SIG-M5 treated with dmso at 0.1 percent for 504 hours (cell line): ENCODE results near the gene HPN.
"Not testable (repeated sequence)": the region's sequence is repeated elsewhere in the genome, so short reads cannot be mapped to it uniquely, and the experiment has no call there.

Source experiments
- DNase-seq: peaks from one replicate; lab custom pipeline; 2025; ENCODE audit not compliant: unreplicated experiment; lab: John Stamatoyannopoulos, UW

Gene HPN

DNA sequence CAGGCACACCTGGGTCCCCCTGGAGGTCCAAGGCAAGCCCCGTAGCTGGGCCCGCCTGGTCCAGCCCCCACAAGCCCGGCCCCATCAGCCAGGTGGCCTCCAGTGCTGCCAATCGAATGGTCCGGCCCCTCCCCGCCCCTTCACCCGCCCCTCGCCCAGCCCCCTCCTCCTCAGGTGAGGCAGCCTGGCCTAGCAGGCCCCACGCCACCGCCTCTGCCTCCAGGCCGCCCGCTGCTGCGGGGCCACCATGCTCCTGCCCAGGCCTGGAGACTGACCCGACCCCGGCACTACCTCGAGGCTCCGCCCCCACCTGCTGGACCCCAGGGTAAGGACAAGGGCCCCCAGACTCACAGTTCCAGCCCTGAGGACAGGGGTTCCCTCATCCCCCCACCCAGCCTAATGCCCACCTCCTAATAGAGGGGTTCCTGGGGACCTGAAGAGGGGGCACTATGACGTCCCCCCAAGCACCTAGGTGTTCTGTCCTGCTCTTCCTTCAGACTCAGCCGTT lies at the start of gene HPN:
Gene HPN, plus strand, starts transcription at position 174 of the 508 bp plus-strand sequence. CDS start 786 bp downstream, outside the sequence.
- DNase-seq = no peak

DNA sequence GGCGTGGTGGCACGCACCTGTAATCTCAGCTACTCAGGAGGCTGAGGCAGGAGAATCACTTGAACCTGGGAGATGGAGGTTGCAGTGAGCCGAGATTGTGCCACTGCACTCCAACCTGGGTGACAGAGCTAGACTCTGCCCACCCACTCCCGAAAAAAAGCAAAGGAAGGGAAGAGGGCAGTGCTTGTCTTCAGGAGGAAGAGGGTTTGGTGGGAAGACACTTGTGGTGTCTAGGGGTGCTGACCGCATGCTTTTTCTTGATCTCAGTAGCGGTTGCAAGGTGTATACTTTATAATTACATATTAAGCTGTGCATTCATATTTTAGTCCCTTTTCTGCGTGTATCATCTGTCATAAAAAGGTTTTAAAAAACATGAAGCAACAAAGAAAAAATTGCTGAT lies 48.9 kb upstream of the HPN start:
- not testable (repeated sequence) for DNase-seq

DNA sequence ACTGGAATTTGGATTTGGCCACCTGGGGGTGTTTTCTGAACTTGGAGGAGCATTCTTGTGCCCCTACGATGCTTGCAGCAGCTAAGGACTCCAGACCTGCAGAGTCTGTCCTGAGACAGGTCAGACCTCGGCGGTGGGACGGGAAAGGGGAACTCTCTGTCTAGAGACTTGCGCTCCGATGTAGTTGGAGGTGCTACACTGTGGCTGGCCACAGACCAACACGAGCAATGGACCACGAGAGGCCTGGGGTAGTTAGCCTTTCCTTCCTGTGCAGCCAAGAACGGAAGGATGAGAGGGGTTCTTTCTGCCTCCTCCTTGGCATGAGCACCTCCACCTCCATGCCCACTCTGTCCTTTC lies 47.3 kb upstream of the HPN start:
- DNase-seq = no peak

DNA sequence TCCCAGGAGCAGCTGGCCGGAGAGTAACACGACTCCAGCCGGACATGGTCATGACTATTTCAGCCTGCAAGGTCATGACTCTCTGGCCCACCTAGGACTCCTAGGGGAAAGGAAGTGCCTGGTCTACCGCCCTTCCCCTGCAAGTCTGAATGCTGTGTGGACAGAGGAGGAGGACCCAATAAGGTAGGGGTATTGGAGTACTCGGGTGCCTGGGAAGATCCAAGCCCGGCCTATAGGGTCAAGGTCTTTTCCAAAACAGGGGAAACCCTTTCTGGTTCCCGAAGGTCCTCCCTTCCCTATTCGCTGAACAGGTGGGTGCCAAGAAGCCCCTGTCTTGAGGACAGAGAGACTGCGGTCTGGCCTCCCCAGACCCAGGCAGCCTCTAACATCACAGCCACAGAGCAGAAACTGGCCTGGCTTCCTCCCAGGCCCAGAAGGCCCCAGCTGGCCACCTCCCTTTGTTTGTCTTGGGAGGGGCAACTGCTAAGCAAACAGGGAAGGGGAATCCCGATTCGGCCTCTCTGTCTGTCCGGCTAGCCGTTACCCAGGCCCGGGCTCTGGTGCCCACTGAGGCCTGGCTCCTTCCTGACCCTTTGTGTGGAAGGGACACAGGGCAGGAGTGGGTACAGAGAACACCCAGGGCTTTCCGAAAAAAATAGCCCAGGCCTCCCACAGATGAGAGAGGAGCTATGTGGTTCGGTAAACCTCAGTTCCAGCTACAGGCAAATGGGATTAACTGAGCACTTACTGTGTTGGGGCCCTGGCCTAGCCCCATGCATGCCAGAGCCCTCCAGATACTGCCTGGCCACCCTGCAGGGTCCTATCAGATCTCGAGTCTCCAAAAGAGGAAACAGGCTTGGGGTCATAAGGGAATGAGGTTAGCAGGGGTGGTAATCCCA lies 46.6 kb upstream of the HPN start:
- no peak for DNase-seq

DNA sequence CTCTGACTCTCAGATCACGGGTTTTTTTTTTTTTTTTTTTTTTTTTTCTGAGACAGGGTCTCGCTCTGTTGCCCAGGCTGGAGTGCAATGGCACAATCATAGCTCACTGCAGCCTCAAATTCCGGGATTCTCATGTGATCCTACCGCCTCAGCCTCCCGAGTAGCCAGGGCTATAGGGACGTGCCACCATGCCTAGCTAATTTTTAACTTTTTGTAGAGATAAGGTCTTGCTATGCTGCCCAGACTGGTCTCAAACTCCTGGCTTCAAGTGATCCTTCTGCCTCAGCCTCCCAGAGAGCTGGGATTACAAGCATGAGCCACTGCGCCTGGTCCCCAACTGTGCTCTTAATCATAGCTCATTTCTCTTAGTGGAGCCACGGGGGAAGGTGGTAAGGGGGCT lies 46.0 kb upstream of the HPN start:
- DNase-seq = no peak

DNA sequence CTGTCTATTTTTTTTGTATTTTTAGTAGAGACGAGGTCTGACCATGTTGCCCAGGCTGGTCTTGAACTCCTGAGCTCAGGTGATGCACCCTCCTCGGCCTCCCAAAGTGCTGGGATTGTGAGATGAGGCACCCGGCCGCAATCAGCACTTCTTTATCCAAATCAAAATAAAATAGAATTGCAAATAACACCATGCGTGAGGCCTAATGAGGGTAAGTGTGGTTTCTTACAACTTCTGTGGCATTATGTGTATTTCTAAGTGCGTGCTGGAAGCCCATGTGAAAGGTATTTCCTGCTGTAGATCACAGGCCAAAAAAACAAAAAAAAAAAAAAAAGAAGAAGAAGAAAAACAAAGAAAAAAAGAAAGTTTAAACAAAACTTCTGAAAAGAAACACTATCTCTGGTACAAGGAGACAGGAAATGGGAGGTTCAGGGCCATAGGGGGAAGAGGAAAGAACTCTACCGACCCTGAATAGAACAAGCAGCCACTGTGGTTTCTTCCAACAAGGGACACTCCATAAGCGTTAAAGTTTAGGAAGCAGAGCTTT lies 44.4 kb upstream of the HPN start:
- DNase-seq = no peak

DNA sequence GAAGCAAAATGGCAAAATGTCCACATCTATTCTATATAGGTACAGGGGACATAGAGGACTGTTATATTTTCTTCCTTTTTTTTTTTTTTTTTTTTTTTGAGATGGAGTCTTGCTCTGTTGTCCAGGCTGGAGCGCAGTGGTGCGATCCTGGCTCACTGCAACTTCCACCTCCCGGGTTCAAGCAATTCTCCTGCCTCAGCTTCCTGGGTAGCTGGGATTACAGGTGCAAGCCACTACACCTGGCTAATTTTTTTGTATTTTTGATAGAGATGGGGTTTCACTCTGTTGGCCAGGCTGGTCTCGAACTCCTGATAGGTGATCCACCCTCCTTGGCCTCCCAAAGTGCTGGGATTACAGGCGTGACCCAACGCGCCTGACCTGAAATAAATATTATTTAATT lies 43.3 kb upstream of the HPN start:
- not testable (repeated sequence) for DNase-seq

DNA sequence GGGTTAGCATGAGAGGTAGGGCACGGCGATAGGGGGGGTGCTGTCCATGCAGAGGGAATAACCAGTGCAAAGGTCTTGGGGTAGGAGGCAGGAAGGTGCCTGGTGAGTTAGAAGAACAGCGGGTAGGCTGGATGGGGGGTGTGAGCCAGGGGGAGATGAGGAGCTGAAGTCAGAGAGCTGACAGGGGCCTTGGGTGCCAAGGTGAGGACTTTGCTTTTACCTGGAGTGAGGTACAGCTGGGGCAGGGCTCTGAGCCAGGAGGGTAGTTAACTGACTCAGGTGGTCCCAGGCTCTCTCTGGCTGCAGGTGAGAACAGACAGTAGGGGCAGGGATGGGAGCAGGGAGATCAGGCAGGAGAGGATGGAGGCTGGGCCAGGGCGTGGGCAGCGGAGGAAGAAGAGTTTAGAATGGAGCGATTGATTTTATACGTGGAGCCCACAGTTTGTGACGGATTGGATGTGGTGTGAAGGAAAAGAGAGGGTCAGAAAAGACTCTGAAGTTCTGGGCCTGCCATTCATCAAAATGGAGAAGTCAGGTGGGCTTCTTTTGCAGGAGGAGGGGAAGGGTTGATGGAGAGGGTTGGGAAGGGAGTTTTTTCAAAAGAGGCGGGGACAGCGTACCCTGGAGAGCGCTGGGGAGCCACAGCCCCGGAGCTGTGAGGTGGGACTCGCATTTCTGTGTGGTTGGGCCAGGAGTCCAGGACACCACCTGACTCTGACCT lies 42.6 kb upstream of the HPN start:
- no peak for DNase-seq

DNA sequence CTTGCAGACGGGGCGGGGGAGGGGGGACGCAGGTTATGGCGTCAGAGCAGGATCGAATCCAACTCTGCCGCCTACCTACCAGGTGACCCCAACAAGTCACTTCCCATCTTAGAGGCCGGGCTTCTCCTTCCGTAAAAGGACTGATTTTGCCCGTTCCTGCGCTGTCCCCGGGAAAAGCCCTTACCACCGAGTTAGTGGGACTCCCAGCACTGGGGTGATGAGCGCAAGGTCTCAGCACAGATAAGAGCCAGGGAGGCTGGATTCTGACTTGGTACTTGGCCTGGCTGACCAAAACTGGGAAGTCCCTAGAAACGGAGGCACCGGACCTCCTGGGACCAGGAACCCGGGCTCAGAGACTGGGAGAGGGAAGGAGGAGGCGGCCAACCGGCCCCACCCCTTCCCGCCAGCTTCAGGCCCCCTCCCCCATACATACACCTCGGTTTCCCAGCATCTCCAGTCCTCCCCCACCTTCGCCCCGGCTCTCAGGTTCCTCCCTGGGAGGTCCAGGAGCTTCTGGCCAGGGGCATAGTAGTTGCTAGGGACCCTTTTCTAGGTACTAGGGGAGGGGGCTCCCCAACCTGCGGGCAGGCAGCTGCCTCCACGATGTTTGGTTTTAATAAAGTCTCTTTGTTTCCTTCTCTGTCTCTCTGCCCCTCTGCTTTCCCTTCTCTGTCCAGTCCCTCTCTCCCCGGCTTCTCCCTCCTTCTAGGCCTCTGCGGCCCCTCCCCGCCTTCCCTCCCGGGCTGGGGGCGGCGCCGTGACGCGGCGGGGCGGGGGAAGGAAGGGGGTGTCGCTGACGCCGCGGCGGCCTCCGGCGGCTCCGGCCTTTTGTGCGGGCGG lies 41.8 kb upstream of the HPN start, which contains the start of gene GRAMD1A:
Gene GRAMD1A, plus strand, starts transcription at position 826 of the 840 bp plus-strand sequence. CDS start 156 bp downstream, outside the sequence.
- peak; percentile 67 for DNase-seq

DNA sequence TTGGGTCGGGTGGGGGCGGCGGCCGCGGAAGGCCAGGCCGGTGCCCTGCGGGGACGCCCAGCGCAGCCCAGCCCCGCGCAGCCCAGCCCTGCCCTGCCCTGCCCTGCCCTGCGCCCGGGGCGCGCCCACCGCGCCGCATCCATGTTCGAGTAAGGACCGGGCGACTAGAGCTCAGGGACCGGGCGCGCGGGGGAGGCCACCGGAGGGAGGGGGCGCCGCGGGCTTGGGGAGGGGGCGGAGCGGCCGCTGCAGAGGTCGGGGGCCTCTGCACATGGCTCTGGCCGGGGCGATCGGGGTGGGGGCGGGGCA lies 41.2 kb upstream of the HPN start:
- no peak for DNase-seq

DNA sequence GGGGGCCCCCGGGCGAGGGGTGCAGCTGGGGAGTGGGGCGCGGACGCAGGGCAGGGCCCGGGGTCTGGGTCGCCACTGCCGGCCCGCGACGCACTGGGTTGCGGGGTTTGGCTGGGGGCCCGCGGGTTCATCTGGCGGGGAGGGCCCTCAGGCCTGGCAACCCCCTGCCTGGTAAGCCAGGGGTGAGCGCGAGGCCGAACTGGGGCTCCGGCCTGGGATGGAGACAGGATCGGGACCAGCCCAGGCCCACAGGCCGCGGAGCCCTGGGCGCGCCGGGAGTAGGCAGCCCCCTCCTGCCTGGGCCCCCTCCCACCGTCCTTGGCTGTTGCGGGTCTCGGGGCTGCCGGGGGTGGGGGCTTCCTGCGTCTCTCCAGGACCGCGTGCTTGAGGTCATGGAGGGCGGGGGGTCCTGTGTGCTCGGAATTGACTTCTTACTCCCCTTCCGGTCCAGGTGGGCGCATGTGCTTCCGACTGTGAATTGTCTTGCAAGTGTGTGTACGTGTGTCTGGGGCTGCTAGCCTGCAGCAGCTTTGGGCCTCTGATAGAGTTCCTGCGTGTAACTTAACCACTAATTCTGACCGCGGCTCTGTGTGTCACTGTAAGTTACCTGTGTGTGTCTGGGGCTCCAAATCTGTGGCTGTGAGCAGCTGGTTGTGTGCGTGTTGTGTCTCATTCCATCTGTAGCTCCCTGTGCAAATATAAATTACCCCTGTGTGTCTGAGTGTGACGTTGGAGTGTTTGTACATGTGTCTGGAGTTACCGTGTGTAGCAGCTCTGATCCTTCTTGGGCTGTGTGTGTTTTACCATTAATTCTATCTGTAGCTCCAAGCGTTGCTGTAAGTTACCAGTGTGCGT lies 40.6 kb upstream of the HPN start:
- peak; percentile 52 for DNase-seq

DNA sequence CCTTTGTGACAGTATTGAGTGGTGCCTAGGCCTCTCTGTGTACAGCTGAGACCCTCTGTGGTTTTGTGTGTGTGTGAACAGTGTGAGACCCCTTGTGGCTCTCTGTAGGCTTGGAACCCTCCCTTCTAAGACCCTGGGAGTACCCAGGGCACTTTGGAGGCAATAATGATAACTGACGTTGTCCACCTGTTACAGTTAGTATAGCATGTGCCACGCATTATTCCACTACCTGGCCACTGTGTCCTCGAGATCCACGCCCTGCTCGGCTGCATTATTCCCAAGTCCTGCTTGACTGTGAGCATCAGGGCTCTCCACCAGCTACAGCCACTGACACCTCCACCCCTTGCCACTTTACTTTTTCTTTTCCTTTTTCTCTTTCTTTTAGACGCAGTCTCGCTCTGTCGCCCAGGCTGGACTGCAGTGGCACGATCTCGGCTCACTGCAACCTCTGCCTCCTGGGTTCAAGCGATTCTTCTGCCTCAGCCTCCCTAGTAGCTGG lies 39.4 kb upstream of the HPN start:
- no peak for DNase-seq

DNA sequence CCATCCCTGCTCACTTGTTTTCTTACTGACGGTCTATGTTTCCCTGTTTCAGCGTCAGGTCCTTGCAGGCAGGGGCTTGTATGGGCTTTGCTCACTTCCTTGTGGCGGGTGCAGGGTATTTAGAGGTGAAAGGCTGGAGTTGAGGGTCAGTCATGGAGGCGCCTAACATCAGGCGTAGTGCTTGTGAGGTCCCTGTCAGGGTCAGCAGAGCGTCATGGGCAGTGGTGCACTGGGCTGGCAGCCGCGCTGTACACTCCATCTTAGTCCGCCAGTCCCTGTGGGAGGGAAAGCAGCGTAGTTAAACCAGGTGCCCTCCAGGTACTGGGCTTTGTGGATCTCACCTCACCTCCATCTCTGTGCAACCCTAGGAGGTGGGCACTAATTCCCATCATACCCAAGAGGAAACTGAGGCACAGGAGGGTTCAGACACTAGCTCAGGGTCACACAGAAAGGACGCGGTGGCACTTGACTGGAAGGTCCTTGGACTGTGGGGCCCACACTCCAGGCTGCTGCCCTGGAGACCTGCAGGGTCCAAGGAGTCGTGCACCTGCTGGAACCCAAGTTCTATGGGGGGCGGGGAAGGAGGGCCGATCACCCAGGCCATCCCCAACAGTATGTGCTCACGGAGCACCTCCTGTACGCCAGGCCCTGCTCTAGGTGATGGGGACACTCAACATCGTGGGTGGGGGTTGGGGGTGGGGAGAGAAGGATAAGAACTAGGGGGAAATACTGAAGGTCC lies 36.8 kb upstream of the HPN start:
- DNase-seq = no peak

DNA sequence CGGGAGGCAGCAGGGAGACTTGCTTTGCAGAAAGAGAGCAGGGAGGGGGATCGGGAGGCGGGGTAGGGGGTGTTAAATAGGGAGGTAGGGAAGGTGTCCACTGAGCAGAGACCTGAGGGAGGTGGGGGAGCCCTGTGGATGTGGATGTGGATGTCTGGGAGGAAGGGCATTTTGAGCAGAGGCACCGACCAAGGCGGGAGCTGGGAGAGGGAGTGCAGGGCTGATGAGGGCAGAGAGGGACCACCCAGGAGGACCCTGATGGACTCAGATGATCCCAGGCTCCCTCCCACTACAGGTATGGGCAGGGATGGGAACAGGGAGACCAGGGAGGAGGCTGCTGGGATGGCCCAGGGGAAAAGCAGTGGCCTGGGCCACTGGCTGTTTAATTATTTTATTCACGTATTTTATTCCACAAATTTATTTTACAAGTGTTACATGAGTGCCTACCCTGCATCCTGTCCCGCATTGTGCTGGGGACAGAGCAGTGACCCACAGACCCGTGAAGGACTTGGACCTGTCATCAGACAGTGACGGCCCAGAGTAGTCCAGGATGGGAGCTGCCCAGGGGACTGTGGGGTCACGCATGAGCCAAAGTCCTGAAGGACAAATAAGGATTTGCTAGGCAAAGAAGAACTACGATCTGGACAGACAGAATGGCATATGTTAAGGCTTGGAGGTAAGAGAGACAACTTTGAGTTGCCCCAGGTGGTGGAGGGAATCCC lies 36.1 kb upstream of the HPN start:
- DNase-seq = no peak

DNA sequence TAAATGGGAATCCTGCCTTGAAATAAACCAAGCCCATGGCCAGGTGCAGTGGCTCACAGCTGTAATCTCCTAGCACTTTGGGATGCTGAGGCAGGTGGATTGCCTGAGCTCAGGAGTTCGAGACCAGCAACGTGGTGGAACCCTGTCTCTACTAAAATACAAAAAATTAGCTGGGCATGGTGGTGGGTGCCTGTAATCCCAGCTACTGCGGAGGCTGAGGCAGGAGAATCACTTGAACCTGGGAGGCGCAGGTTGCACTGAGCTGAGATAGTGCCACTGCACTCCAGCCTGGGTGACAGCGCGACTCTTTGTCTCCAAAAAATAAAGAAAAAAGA lies 35.5 kb upstream of the HPN start:
- not testable (repeated sequence) for DNase-seq

DNA sequence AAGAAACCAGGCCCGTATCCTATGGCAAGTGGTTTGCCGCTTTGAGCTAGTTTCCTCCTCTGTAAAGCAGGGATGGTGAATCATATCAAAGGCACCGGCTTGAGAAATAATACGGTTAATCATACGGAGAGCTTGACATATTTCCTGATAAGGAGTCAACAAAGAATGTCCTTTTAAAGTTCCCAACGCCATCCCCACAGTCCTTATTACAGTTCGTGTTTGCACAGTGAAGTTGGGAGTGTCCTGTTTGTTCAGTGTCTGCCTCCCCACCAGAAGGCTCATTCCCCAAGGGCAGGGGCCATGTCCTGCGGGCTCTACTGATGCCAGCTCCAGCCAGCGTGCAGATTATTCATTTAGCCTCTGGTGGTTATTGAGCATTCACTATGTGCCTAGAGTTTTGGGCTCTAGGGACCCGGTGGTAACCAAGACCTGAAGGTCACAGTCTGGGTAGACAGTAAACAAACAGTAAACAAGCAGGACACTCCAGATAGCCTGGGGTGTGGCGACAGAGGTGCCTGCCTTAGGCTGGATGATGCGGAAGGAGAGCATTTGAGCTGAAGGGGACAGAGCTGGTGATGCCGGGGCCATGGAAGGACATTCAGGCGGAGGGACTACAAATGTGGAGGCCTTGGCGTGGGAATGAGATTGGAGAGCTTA lies 35.1 kb upstream of the HPN start:
- peak; percentile 76 for DNase-seq

DNA sequence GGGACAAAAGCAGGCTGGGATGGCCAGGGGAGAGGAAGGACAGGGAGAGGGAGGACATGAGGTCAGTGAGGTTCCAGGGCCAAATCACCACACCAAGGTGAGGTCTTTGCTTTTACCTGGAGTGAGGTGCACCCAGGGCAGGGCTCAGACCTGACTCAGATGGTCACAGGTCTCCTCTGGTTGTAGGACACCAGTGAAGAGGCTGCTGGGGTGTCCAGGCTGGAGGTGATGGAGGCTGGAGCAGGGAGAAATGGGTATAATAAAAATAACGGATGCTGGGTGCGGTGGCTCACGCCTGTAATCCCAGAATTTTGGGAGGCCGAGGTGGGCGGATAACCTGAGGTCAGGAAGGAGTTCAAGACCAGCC lies 34.5 kb upstream of the HPN start:
- DNase-seq = no peak

DNA sequence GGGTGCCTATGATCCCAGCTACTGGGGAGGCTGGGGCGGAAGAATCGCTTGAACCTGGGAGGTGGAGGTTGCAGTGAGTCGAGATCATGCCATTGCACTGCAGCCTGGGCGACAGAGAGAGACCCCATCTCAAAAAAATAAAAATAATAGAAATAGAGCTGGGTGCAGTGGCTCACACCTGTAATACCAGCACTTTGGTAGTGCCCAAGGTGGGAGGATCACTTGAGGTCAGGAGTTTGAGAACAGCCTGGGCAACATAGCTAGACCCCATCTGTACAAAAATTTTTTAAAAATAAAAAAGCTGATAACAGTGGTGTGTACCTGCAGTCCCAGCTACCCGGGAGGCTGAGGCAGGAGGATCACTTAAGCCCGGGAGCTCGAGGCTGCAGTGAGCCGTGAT lies 34.1 kb upstream of the HPN start:
- not testable (repeated sequence) for DNase-seq
